Endothelial cell (in vitro differentiated cells): ENCODE measurements around the gene C2CD4D. TPM values are rescaled to one million over a fixed set of nuclear protein-coding genes. Genes with fewer than 3 reads are reported as not detected.

ENCODE experiments used
- DNase-seq: peaks from one replicate; pipeline ENCODE4 v3.0.0; 2021; ENCODE audit warnings: low spot score
- H3K27ac Mint-ChIP-seq: one replicate; pipeline ENCODE4 v1.8.0; 2021; ENCODE audit warnings: mixed read lengths, inconsistent platforms; ENCODE audit not compliant: unreplicated experiment
- H3K27me3 Mint-ChIP-seq: one replicate; pipeline ENCODE4 v1.8.0; 2021; ENCODE audit warnings: mild to moderate bottlenecking, moderate library complexity, mixed read lengths, inconsistent platforms; ENCODE audit not compliant: unreplicated experiment
- H3K36me3 Mint-ChIP-seq: one replicate; pipeline ENCODE4 v1.8.0; 2021; ENCODE audit warnings: mild to moderate bottlenecking, low read depth, mixed read lengths, inconsistent platforms; ENCODE audit not compliant: unreplicated experiment
- H3K4me1 Mint-ChIP-seq: one replicate; pipeline ENCODE4 v1.8.0; 2021; ENCODE audit warnings: mild to moderate bottlenecking, mixed read lengths, inconsistent platforms; ENCODE audit not compliant: unreplicated experiment
- H3K4me3 Mint-ChIP-seq: one replicate; pipeline ENCODE4 v1.8.0; 2021; ENCODE audit warnings: mild to moderate bottlenecking, mixed read lengths, inconsistent platforms; ENCODE audit not compliant: unreplicated experiment
- H3K9me3 Mint-ChIP-seq: one replicate; pipeline ENCODE4 v1.8.0; 2021; ENCODE audit warnings: mixed read lengths, inconsistent platforms; ENCODE audit not compliant: unreplicated experiment
- total RNA-seq: library from RNA; stranded (reverse); fragmentation: NEBNext Ultra II Directional; extraction: Animal tissue kit (Norgen Biotek cat#: 25700); gene quantifications from one replicate; pipeline ENCODE4 v1.2.1, GENCODE V29; 2021; ENCODE audit not compliant: unreplicated experiment
- TF ChIP-seq, protein P1 (sequence below): fragments of 200-600 bp; sonication (generic); IDR thresholded peaks from one replicate; pipeline ENCODE4 v1.5.0; 2021; ENCODE audit warnings: antibody characterized with exemption; ENCODE audit not compliant: unreplicated experiment

C2CD4D gene
- total RNA-seq, 1 donor from 2014 or later: 0.95 TPM

DNA sequence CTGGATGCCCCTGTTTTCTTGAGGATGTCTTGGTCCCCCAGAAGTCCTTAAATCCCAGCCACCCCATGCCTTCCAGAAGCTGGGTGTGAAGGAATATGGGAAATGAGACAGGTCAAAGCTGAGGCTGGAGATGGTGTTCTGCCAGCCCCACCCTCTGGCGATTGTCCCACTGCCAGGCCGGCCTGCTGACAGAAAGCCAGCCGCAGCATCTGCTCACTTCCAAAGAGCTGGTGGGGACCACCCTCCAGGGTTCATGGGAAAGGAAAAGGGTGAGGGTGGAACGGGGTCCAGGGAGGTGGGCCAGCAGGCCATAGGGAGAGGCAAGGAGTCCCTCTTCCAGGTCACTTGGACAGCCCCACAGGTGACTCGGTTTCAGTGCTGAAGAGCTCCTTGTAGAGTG lies 32.5 kb downstream of the C2CD4D start:
- Mint-ChIP-seq H3K27me3 (peaks cover 8% of the 10 kb centered on the region), H3K27ac (no peak overlapping the region), H3K4me3 (no peak overlapping the region), H3K9me3 (no peaks in the 10 kb centered on the region), H3K4me1 (peaks cover 37% of the 10 kb centered on the region), H3K36me3 (peaks cover 10% of the 10 kb centered on the region)
- TF ChIP-seq, protein P1, sequence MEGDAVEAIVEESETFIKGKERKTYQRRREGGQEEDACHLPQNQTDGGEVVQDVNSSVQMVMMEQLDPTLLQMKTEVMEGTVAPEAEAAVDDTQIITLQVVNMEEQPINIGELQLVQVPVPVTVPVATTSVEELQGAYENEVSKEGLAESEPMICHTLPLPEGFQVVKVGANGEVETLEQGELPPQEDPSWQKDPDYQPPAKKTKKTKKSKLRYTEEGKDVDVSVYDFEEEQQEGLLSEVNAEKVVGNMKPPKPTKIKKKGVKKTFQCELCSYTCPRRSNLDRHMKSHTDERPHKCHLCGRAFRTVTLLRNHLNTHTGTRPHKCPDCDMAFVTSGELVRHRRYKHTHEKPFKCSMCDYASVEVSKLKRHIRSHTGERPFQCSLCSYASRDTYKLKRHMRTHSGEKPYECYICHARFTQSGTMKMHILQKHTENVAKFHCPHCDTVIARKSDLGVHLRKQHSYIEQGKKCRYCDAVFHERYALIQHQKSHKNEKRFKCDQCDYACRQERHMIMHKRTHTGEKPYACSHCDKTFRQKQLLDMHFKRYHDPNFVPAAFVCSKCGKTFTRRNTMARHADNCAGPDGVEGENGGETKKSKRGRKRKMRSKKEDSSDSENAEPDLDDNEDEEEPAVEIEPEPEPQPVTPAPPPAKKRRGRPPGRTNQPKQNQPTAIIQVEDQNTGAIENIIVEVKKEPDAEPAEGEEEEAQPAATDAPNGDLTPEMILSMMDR: no peak
- DNase-seq: no peak

DNA sequence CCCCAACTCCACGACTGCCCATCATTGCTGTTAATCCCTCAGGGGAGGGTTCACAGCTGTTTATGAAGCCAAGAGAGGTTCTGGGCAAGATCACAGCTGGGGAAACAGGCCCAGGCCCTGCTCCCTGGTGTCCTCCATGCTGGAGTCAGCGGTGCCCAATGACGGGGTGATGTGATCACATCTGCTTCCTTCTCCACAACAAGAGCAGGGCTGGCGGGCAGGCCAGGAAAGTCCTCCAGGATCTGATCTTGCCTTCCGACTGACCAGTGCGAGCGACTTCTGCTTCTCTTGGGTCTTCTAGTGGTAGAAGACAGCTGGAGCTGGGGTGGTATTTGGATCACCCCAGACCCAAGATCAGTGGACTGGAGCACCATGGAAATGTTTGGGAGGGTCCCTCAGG lies 33.5 kb downstream of the C2CD4D start:
- peaks cover 37% of the 10 kb centered on the region for H3K4me1 Mint-ChIP-seq
- H3K36me3 Mint-ChIP-seq: peaks cover 10% of the 10 kb centered on the region
- H3K27ac Mint-ChIP-seq: no peak overlapping the region
- H3K27me3 Mint-ChIP-seq: peaks cover 9% of the 10 kb centered on the region
- TF ChIP-seq, protein P1: no peak
- H3K4me3 Mint-ChIP-seq: no peak overlapping the region
- no peaks in the 10 kb centered on the region for H3K9me3 Mint-ChIP-seq
- DNase-seq: no peak

DNA sequence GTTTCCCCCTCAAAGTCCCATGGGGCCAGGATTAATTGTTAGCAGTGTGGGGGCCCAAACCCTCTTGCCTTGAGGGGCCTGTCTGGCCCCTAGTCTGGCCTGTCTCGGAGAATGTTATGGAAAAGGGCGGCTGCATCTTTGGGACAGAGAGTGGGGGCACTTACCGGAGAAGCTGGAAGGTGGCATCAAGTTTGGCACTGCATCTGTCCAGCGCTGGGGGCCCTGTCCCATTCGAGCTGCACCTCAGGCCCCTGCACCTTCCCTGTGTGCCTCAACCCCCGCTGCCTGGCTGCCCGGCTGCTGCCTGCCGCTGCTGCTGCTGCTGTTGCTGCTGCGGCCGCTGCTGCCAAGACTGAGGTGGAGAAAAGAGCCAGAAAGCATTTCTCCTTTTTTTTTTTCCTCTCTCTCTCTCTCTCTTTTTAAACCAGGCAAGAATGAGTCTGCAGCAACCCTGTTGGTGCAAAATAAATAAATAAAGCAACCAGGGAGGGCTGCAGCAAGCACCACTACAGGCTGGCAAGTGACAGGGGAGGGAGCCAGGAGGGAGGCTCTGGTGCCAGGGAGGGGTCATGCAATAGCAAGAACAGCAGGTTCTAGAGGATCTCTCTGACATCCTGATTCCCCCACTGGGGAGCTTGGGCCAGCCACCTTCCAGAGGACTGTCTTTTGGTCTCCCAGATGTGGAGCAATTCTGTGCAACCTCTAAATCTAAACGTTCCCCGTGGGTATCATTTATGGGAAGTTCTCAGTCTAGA lies 34.4 kb downstream of the C2CD4D start, which contains the start of gene LINGO4:
Gene LINGO4, minus strand, starts transcription at position 354 of the 755 bp plus-strand sequence. CDS start 2,715 bp downstream, outside the sequence.
- Mint-ChIP-seq H3K36me3 (peaks cover 10% of the 10 kb centered on the region), H3K9me3 (no peaks in the 10 kb centered on the region), H3K27me3 (peaks cover 11% of the 10 kb centered on the region), H3K4me3 (no peak within 1 kb of the TSS), H3K27ac (peak within 1 kb of the TSS; percentile 61), H3K4me1 (peaks cover 39% of the 10 kb centered on the region)
- no peak for DNase-seq
- TF ChIP-seq, protein P1: no peak

DNA sequence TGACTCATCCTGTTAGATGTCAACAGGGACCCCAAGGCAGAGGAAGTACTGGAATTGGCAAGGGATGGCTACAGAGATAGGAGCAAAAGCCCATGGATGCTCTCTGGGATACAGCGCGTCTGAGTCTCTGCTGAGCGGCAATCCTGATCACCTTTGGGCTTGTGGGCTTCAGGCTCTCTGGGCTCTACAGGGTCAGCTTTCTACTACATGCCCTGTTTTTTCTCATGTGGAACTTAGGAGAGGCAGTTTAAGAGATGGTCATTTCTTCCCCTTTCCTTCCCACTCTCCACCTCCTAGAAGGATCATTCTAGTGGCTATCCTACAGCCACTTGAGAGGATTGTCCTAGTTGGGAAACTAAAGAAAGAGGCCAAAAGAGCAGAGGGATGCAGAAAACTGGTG lies 35.7 kb downstream of the C2CD4D start:
- no peak overlapping the region for H3K4me3 Mint-ChIP-seq
- peaks cover 7% of the 10 kb centered on the region for H3K27me3 Mint-ChIP-seq
- H3K27ac Mint-ChIP-seq: no peak overlapping the region
- DNase-seq: no peak
- TF ChIP-seq, protein P1: no peak
- H3K36me3 Mint-ChIP-seq: peaks cover 10% of the 10 kb centered on the region
- peaks cover 41% of the 10 kb centered on the region for H3K4me1 Mint-ChIP-seq
- H3K9me3 Mint-ChIP-seq: no peaks in the 10 kb centered on the region

DNA sequence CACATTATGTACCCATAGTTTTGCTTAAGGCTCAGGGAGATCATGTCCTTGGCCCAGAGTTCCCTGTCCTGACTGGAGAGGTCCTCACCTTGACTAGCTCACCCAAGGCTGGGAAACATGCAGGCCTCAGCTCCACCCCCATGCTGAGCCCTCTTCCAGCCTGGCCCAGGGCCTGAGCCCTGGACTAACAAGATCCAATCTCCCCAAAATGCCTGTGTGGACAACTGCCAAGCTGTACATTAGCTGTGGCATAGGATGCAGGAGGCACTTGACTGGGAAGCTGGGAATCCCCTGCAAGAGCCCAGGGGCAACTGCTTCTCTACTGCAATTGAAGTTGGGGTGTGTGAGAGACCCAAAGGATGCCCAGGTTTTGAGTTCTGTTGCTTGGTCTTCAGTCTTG lies 36.5 kb downstream of the C2CD4D start:
- peaks cover 7% of the 10 kb centered on the region for H3K27me3 Mint-ChIP-seq
- no peak overlapping the region for H3K27ac Mint-ChIP-seq
- H3K36me3 Mint-ChIP-seq: peaks cover 5% of the 10 kb centered on the region
- no peak for DNase-seq
- H3K4me1 Mint-ChIP-seq: peaks cover 38% of the 10 kb centered on the region
- no peaks in the 10 kb centered on the region for H3K9me3 Mint-ChIP-seq
- H3K4me3 Mint-ChIP-seq: no peak overlapping the region
- TF ChIP-seq, protein P1: no peak
